Measurements from ENCODE around the gene INSIG1. TPM values are rescaled to one million over a fixed set of nuclear protein-coding genes. Genes with fewer than 3 reads are reported as not detected.

INSIG1 gene
- total RNA-seq, 4 donors from 2014 or later = 24.7 to 77.6 (median 64.6) TPM

GRCh38 chr7:155280446-155281397, 17.0 kb upstream of the INSIG1 start:
- Histone ChIP-seq H3K4me3 (no peak overlapping the region), H3K27ac (peak overlapping the region in 3 of 4 donors; percentile 21 to 58 (median 24)), H3K36me3 (no peaks in the 10 kb centered on the region), H3K9me3 (no peaks in the 10 kb centered on the region), H3K4me1 (peaks cover 0 to 31% (median 0%) of the 10 kb centered on the region in 3 donors), H3K27me3 (peaks cover 0 to 64% (median 0%) of the 10 kb centered on the region in 4 donors)
- DNase-seq = no peak
- TF ChIP-seq CTCF (IDR thresholded peaks at IDR 0.05) = no peak
- no peak for TF ChIP-seq POLR2A (IDR thresholded peaks at IDR 0.05)
- WGBS, 2 donors = 48 to 62% methylated on average over 12 to 13 of the region's 13 CpGs
- intact Hi-C loops (cut with DNase I) = no loop called here

GRCh38 chr7:155281398-155281969, 16.2 kb upstream of the INSIG1 start:
- peaks cover 0 to 31% (median 0%) of the 10 kb centered on the region in 3 donors for H3K4me1 ChIP-seq
- H3K27ac ChIP-seq = peak overlapping the region in 3 of 4 donors; percentile 21 to 58 (median 31)
- peaks cover 0 to 64% (median 0%) of the 10 kb centered on the region in 4 donors for H3K27me3 ChIP-seq
- DNase-seq = no peak
- WGBS, 2 donors = 72 to 76% methylated on average over 9 of the region's 9 CpGs
- no peak overlapping the region for H3K4me3 ChIP-seq
- intact Hi-C loops (cut with DNase I) = no loop called here
- no peaks in the 10 kb centered on the region for H3K9me3 ChIP-seq
- TF ChIP-seq CTCF (IDR thresholded peaks at IDR 0.05) (no peak), POLR2A (IDR thresholded peaks at IDR 0.05) (no peak)
- H3K36me3 ChIP-seq = no peaks in the 10 kb centered on the region

GRCh38 chr7:155282671-155283070, 15.0 kb upstream of the INSIG1 start:
- Histone ChIP-seq H3K27ac (peak overlapping the region in 1 of 4 donors; percentile 45), H3K4me3 (no peak overlapping the region), H3K9me3 (no peaks in the 10 kb centered on the region), H3K36me3 (no peaks in the 10 kb centered on the region), H3K27me3 (peaks cover 0 to 63% (median 0%) of the 10 kb centered on the region in 4 donors), H3K4me1 (peaks cover 0 to 24% (median 0%) of the 10 kb centered on the region in 3 donors)
- TF ChIP-seq CTCF (IDR thresholded peaks at IDR 0.05) (no peak), POLR2A (IDR thresholded peaks at IDR 0.05) (no peak)
- no peak for DNase-seq
- intact Hi-C loops (cut with DNase I) = no loop called here
- WGBS, 2 donors = 37 to 48% methylated on average over 6 of the region's 6 CpGs

GRCh38 chr7:155283565-155284194, 14.0 kb upstream of the INSIG1 start:
- Histone ChIP-seq H3K4me3 (no peak overlapping the region), H3K27ac (no peak overlapping the region), H3K9me3 (no peaks in the 10 kb centered on the region), H3K36me3 (no peaks in the 10 kb centered on the region), H3K27me3 (peaks cover 0 to 57% (median 0%) of the 10 kb centered on the region in 4 donors), H3K4me1 (peaks cover 0 to 24% (median 0%) of the 10 kb centered on the region in 3 donors)
- no peak for TF ChIP-seq POLR2A (IDR thresholded peaks at IDR 0.05)
- TF ChIP-seq CTCF (IDR thresholded peaks at IDR 0.05) = no peak
- DNase-seq = no peak
- intact Hi-C loops (cut with DNase I) = no loop called here
- 31 to 32% methylated on average over 2 of the region's 2 CpGs for WGBS, 2 donors

All from esophagus squamous epithelium (tissue), 5 donors.